CD4-positive, alpha-beta T cell treated with Interleukin-21 for 1 hour (primary cell): ENCODE measurements around the gene PIP5K1B.
"Not testable (repeated sequence)": the region's sequence is repeated elsewhere in the genome, so short reads cannot be mapped to it uniquely, and the experiment has no call there.

Experiments used
- DNase-seq: peaks from one replicate; pipeline ENCODE4 v3.0.0-alpha.2; 2020

Gene PIP5K1B

DNA sequence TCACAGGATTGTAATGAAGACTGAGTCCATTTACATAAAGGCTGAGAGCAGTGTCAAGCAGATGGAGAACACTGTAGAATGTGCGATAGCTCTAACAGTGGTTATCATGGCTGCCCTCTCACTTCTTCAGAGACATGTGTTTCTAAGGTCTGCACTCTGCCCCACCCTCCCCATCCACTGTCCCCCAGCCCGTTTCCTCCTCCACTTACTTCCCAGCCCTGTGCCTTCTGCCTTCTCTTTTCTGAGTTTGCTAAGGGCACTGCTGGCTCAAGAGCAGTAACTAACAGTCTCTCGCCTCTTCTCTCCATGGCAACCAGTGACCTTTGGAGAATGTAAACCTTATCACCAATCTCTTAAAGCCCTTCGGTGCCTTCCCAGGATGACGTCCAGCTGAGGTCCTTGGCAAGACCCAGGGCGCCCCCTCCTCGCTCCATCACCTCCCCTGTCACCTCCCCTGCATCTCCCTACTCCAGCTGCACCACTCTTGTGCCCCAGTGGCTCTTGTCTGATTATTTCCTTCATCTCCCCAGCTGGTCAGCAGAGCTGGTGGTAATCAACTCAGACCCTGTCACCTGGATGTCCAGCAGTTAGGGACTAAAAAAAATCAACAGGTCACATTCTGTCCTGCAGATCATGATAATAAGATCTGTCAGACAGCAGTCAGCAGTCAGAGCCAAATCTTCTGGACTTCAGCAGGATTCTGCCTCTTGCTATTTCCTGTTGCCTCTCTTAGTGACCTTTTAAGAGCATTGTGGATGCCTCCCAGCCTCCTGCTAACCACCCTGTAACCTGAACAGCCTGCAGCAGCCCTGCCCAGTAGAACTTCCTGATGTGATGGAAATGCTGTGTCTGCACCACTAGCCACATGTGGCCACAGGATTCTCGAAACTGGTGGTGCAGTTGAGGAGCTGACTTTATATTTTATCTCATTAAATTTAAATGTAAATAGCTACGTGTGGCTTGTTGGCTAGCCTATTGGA is 339.5 kb downstream of the PIP5K1B start:
- DNase-seq: no peak

DNA sequence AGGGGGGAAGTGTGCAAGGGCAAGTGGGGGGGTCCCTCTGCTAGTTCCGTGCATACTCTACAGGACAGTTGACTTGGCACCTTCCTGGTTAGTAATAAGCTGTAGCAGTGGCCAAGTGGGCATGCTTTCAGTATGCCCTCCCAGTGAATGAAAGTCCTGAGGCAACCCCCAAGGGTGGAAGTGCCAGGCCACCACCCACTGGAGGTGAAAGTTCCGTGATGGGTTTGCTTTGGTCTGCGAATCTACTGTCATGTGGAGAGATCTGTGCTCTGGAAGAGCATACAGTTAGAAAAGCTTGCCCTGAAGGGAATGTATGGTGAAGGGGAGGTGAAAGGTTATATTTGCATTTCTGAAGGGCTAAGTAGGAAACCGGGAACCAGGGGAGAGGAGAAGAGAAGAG is 340.8 kb downstream of the PIP5K1B start:
- DNase-seq: no peak

DNA sequence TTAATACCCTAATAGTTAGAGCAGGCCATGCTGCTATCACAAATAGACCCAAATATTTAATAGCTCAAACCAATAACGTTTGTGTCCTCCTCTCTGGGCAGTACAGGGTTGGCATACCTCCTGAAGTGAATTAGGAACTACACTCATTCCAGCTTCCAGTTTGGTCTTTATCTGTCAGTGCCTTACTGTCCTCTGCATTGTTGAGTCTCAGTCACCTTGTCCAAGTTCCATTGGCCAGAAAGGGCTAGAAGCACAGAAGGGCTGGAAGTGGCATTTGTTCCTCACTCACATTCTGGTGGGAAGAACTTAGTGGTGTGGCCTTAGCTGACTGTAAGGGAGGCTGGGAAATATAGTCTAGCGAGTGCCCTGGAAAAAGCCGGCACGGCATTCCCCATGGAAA is 341.7 kb downstream of the PIP5K1B start:
- DNase-seq: no peak

DNA sequence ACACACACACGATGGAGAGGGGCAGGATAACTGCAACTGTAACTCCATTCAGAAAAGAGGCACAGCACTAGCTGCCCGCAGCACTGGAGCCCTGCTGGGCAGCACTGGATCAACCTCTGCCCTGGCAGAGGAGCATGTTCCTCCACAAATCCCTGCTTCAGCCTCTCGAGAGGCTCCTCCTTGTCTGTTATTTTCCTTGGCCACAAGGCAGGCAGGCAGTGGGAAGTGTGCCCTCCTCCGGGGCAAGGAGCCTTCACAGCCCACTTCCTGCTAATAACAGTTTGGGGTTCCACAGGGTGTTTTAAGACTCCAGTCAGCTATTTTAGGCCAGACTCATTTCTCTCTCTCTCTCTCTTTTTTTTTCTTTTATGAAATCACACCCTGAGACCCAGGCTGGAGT is 342.3 kb downstream of the PIP5K1B start:
- no peak for DNase-seq

DNA sequence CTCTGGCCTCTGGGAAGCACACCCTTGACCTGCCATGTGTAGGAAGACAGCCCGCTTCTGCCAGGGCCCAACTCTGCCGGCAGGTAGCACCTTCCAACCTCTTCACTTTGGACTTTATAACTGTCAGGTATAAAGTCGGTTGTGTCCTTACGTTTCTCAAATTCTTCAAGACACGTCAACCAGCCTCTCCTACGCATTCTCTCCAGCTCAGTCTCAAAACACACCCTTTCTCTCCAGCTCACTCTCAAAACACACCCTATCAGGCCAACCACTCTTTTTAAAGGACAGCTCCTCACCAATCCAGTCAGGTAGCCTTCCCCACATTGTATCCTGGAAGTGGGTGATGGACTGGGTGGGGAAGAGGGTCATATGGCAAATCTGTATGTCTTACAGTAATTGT is 344.1 kb downstream of the PIP5K1B start:
- no peak for DNase-seq

DNA sequence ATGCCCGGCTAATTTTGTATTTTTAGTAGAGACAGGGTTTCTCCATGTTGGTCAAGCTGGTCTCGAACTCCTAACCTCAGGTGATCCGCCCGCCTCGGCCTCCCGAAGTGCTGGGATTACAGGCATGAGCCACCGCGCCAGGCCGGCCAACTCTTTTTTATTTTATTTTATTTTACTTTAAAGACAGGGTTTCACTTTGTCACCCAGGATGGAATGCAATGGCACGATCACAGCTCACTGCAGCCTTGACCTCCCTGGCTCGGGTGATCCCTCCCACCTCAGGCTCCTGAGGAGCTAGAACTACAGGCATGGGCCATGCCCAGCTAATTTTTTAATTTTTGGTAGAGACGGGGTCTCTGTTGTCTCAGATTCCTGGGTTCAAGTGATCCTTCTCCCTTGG is 345.9 kb downstream of the PIP5K1B start:
- DNase-seq: not testable (repeated sequence)

DNA sequence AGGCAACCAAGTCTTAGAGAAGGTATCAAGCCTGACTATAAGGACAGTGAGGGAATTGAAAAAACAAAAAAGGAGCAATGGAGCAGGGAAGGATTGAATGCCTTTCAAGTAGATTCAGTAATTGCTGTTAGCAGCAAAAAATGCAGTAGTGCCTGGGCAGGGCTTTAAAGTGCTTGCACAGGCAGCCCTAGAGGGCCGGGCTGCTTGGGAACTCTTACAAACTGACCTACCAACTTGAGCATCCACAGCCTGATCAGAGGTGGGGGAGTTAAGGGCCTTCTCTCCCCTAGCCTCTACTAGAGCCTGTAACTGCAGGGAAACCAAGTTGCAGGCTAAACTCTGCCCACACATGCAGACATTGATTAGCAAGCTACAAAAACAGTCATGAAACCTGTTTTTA is 349.9 kb downstream of the PIP5K1B start:
- no peak for DNase-seq

DNA sequence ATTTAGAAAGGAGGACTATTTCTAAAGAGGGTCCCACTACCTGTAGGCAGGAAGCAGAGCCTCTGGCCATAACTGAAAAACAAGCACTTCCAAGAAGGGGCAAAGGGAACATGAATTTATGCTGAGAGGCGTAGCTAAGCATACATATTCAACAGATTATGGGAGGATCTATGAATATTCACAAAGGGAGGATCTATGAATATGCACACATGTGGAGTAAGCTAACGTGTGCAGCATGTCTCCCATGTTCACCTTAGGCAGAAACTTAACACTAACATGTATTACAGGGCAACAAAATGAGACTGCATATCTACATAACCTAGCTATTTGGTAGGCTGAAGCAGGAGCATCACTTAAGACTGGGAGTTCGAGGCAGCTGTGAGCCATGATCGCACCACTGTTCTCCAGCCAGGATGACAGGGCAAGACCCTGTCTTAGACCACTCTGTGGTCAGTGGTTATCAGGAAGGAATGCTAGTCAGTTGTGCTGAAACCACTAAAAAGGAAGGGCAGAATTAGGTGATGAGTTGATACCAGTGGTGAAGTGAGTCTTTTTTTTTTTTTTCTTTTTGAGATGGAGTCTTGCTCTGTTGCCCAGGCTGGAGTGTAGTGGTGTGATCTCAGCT is 351.3 kb downstream of the PIP5K1B start:
- no peak for DNase-seq

DNA sequence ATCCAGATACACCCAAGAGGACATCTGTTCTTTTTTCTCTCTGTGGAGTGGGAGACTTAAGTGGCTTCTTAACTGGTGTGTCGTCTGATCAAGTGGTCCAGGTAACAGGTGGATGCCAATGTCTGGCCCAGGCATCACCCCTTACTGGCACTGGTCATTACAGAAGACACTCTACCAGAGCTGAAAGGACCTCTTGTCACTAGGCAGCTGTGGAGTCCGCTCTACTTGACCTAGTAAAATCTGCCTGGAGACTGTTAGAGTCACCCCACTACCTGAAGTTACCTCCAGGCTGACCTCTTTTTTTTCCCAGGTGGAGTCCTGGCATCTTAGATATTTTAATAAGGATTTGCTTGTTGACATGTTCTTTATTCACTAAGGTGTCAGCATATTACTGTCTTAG is 353.1 kb downstream of the PIP5K1B start:
- no peak for DNase-seq
